Nephron progenitor cell (in vitro differentiated cells): ENCODE results near the gene CACNA1C.

Source experiments
- DNase-seq: peaks from one replicate; pipeline ENCODE4 v3.0.0; 2021
- H3K27ac Mint-ChIP-seq: 2 replicates; pipeline ENCODE4 v1.8.0; 2021; ENCODE audit warnings: mild to moderate bottlenecking, moderate library complexity, mixed read lengths
- H3K27me3 Mint-ChIP-seq: 2 replicates; pipeline ENCODE4 v1.8.0; 2021; ENCODE audit warnings: mild to moderate bottlenecking, low read depth, mixed read lengths; ENCODE audit not compliant: poor library complexity
- H3K36me3 Mint-ChIP-seq: 2 replicates; pipeline ENCODE4 v1.8.0; 2021; ENCODE audit warnings: low read depth, mixed read lengths
- H3K4me1 Mint-ChIP-seq: 2 replicates; pipeline ENCODE4 v1.8.0; 2021; ENCODE audit warnings: mixed read lengths
- H3K4me3 Mint-ChIP-seq: 2 replicates; pipeline ENCODE4 v1.8.0; 2021; ENCODE audit warnings: mild to moderate bottlenecking, moderate library complexity, mixed read lengths
- H3K9me3 Mint-ChIP-seq: 2 replicates; pipeline ENCODE4 v1.8.0; 2021; ENCODE audit warnings: mild to moderate bottlenecking, moderate library complexity, mixed read lengths
- CTCF ChIP-seq: fragments of 200-600 bp; sonication (generic); IDR thresholded peaks from 2 replicates; pipeline ENCODE4 v1.5.0; 2021; ENCODE audit warnings: antibody characterized with exemption

Gene CACNA1C

GRCh38 chr12:2457933-2458414 lies 405.2 kb downstream of the CACNA1C start:
- H3K9me3 Mint-ChIP-seq, result no peaks in the 10 kb centered on the region
- H3K4me3 Mint-ChIP-seq, result no peak overlapping the region
- H3K27me3 Mint-ChIP-seq, result peaks cover 10% of the 10 kb centered on the region
- no peak for DNase-seq
- TF ChIP-seq CTCF, result no peak
- no peak overlapping the region for H3K27ac Mint-ChIP-seq
- peaks cover 5% of the 10 kb centered on the region for H3K4me1 Mint-ChIP-seq
- no peaks in the 10 kb centered on the region for H3K36me3 Mint-ChIP-seq

GRCh38 chr12:2460051-2460670 lies 407.4 kb downstream of the CACNA1C start:
- no peak for TF ChIP-seq CTCF
- Mint-ChIP-seq H3K27me3 (peaks cover 14% of the 10 kb centered on the region), H3K27ac (no peak overlapping the region), H3K36me3 (no peaks in the 10 kb centered on the region), H3K4me3 (no peak overlapping the region), H3K9me3 (no peaks in the 10 kb centered on the region), H3K4me1 (peaks cover 8% of the 10 kb centered on the region)
- DNase-seq, result no peak

- Mint-ChIP-seq H3K4me1 (peaks cover 16% of the 10 kb centered on the region), H3K4me3 (no peak overlapping the region), H3K27me3 (peaks cover 17% of the 10 kb centered on the region), H3K9me3 (no peaks in the 10 kb centered on the region), H3K36me3 (no peaks in the 10 kb centered on the region), H3K27ac (no peak overlapping the region)
- DNase-seq, result no peak
- TF ChIP-seq CTCF, result no peak
Observed at GRCh38 chr12:2461046-2461445, 408.3 kb downstream of the CACNA1C start.

GRCh38 chr12:2461645-2462044 lies 408.9 kb downstream of the CACNA1C start:
- H3K4me3 Mint-ChIP-seq, result no peak overlapping the region
- peaks cover 16% of the 10 kb centered on the region for H3K4me1 Mint-ChIP-seq
- H3K27ac Mint-ChIP-seq, result no peak overlapping the region
- H3K27me3 Mint-ChIP-seq, result peaks cover 17% of the 10 kb centered on the region
- H3K36me3 Mint-ChIP-seq, result no peaks in the 10 kb centered on the region
- no peak for TF ChIP-seq CTCF
- H3K9me3 Mint-ChIP-seq, result no peaks in the 10 kb centered on the region
- DNase-seq, result no peak

- Mint-ChIP-seq H3K4me3 (no peak overlapping the region), H3K27ac (no peak overlapping the region), H3K4me1 (peaks cover 16% of the 10 kb centered on the region), H3K9me3 (no peaks in the 10 kb centered on the region), H3K27me3 (peaks cover 17% of the 10 kb centered on the region), H3K36me3 (no peaks in the 10 kb centered on the region)
- no peak for TF ChIP-seq CTCF
- DNase-seq, result no peak
Observed at GRCh38 chr12:2462087-2462486, 409.3 kb downstream of the CACNA1C start.

- Mint-ChIP-seq H3K27ac (no peak overlapping the region), H3K27me3 (peaks cover 12% of the 10 kb centered on the region), H3K9me3 (no peaks in the 10 kb centered on the region), H3K36me3 (no peaks in the 10 kb centered on the region), H3K4me3 (no peak overlapping the region), H3K4me1 (peaks cover 10% of the 10 kb centered on the region)
- no peak for DNase-seq
- TF ChIP-seq CTCF, result no peak
Observed at GRCh38 chr12:2463719-2464118, 410.9 kb downstream of the CACNA1C start.
